HEK293 (cell line): ENCODE results near the gene DMD.

Experiments
- TCF7L2 ChIP-seq: IDR thresholded peaks from 2 replicates; pipeline ENCODE4 v1.6.1; 2011; ENCODE audit warnings: low read depth, mild to moderate bottlenecking, inconsistent platforms, low read length, moderate library complexity, borderline replicate concordance
- YY1 ChIP-seq: fragments of 450-650 bp; formaldehyde crosslinking; IDR thresholded peaks from 2 replicates; pipeline ENCODE4 v1.5.1; 2018; ENCODE audit warnings: missing biosample characterization, missing genetic modification characterization
- ZBTB21 ChIP-seq: fragments of 450-650 bp; formaldehyde crosslinking; IDR thresholded peaks from 2 replicates; pipeline ENCODE4 v1.5.1; 2017; ENCODE audit warnings: missing biosample characterization, missing genetic modification characterization
- ZNF707 ChIP-seq: fragments of 450-650 bp; formaldehyde crosslinking; IDR thresholded peaks from 2 replicates; pipeline ENCODE4 v1.5.1; 2016; ENCODE audit warnings: missing biosample characterization, missing genetic modification characterization
- ZNF768 ChIP-seq: fragments of 450-650 bp; formaldehyde crosslinking; IDR thresholded peaks from 2 replicates; pipeline ENCODE4 v1.5.1; 2018; ENCODE audit warnings: missing biosample characterization, mild to moderate bottlenecking, missing genetic modification characterization
- TF ChIP-seq, protein P1 (sequence below): fragments of 450-650 bp; formaldehyde crosslinking; IDR thresholded peaks from 2 replicates; pipeline ENCODE4 v1.5.1; 2016; ENCODE audit warnings: missing biosample characterization, missing genetic modification characterization
- TF ChIP-seq, protein P2 (sequence below): fragments of 450-650 bp; formaldehyde crosslinking; IDR thresholded peaks from 2 replicates; pipeline ENCODE4 v1.5.1; 2016; ENCODE audit warnings: missing biosample characterization, missing genetic modification characterization

DNA sequence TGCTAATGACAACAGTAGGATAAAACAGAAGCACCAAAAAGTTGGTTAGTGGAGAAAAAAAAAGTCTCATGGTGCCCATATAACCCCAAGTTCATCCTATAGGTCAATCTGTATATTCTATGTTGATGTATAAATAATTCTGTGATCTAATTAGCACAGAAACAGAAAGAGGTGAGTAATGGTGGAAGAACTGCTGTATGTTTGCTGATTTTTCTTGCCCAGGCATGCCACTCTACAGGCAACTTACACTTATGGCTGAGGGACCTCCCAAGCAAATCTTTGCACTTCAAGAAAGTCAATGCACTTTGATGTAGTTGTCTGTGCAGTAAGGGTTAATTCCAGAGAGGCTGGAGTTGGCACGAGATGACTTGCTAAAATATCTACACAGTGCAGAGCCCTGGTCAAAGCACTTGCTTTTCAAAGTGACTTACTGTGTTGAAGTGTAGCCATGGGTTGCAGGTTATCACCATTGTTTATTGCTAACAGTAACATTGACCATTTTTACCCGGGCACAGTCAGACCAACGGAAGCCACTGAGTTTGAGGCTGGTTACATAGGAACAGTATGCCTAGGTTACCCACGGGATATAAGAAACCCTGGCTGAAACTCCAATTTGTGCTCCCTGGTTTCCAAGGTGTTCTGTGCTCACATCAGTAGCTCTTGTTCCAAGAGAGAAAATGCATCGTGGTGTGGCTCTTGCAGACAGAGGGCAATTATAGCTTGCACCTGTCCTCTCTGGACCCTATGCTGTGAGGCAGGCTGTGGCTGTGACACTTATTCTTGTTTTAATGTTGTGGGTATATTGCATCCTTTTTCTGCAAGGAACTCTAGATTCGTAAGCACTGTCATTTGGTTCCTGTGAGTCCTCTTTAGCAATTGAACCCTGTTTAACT lies 1998.2 kb downstream of the DMD start:
- TF ChIP-seq, protein P1, sequence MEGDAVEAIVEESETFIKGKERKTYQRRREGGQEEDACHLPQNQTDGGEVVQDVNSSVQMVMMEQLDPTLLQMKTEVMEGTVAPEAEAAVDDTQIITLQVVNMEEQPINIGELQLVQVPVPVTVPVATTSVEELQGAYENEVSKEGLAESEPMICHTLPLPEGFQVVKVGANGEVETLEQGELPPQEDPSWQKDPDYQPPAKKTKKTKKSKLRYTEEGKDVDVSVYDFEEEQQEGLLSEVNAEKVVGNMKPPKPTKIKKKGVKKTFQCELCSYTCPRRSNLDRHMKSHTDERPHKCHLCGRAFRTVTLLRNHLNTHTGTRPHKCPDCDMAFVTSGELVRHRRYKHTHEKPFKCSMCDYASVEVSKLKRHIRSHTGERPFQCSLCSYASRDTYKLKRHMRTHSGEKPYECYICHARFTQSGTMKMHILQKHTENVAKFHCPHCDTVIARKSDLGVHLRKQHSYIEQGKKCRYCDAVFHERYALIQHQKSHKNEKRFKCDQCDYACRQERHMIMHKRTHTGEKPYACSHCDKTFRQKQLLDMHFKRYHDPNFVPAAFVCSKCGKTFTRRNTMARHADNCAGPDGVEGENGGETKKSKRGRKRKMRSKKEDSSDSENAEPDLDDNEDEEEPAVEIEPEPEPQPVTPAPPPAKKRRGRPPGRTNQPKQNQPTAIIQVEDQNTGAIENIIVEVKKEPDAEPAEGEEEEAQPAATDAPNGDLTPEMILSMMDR (tag by site-specific recombination) = no peak
- TF ChIP-seq YY1 (tag by site-specific recombination) (no peak), ZBTB21 (tag by site-specific recombination) (no peak), ZNF768 (tag by site-specific recombination) (no peak), ZNF707 (tag by site-specific recombination) (no peak), TCF7L2 (no peak)
- TF ChIP-seq, protein P2, sequence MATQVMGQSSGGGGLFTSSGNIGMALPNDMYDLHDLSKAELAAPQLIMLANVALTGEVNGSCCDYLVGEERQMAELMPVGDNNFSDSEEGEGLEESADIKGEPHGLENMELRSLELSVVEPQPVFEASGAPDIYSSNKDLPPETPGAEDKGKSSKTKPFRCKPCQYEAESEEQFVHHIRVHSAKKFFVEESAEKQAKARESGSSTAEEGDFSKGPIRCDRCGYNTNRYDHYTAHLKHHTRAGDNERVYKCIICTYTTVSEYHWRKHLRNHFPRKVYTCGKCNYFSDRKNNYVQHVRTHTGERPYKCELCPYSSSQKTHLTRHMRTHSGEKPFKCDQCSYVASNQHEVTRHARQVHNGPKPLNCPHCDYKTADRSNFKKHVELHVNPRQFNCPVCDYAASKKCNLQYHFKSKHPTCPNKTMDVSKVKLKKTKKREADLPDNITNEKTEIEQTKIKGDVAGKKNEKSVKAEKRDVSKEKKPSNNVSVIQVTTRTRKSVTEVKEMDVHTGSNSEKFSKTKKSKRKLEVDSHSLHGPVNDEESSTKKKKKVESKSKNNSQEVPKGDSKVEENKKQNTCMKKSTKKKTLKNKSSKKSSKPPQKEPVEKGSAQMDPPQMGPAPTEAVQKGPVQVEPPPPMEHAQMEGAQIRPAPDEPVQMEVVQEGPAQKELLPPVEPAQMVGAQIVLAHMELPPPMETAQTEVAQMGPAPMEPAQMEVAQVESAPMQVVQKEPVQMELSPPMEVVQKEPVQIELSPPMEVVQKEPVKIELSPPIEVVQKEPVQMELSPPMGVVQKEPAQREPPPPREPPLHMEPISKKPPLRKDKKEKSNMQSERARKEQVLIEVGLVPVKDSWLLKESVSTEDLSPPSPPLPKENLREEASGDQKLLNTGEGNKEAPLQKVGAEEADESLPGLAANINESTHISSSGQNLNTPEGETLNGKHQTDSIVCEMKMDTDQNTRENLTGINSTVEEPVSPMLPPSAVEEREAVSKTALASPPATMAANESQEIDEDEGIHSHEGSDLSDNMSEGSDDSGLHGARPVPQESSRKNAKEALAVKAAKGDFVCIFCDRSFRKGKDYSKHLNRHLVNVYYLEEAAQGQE (tag by site-specific recombination) = no peak
